ENCODE results near the gene CRB2.

The CRB2 gene

DNA sequence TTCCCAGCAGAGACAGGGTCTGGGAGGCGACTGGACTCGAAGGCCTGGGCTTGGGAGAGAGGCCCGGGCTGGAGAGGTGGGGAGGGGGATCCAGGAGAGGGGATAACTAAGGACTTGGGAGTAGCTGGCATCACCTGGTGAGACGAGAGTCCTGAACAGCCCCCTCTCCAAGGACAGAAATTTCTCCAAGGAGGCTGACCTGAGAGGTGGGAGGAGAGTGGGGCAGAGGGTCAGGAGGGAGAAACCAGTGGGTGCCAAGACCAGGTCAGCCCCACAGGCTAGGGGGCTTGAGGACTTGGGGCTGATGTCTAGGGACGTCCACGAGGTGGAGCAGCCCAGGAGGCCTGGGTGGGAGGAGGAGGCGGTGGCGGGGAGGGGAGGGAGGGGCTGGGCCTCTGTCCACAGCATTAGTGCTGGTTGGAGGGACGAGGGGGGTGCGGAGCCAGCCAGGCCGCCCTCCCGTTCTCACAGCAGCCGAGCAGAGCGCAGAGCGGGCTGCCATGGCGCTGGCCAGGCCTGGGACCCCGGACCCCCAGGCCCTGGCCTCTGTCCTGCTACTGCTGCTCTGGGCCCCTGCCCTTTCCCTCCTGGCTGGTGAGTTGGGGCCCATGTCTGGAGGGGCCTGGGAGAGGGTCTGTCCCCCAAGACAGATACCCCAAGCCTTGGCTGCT, at the start of gene CRB2:
TSS of gene CRB2 (plus strand) at position 437 of the 671 bp plus-strand sequence. CDS start at position 501, 64 bp downstream.
- TF ChIP-seq, protein P1, sequence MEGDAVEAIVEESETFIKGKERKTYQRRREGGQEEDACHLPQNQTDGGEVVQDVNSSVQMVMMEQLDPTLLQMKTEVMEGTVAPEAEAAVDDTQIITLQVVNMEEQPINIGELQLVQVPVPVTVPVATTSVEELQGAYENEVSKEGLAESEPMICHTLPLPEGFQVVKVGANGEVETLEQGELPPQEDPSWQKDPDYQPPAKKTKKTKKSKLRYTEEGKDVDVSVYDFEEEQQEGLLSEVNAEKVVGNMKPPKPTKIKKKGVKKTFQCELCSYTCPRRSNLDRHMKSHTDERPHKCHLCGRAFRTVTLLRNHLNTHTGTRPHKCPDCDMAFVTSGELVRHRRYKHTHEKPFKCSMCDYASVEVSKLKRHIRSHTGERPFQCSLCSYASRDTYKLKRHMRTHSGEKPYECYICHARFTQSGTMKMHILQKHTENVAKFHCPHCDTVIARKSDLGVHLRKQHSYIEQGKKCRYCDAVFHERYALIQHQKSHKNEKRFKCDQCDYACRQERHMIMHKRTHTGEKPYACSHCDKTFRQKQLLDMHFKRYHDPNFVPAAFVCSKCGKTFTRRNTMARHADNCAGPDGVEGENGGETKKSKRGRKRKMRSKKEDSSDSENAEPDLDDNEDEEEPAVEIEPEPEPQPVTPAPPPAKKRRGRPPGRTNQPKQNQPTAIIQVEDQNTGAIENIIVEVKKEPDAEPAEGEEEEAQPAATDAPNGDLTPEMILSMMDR (IDR thresholded peaks at IDR 0.05; ENCODE audit: insufficient read depth, low read depth, low read length, missing control alignments), result no peak
- no peak for DNase-seq (ENCODE audit: low read depth)
- H3K4me3 ChIP-seq (ENCODE audit: low read length), result no peak within 1 kb of the TSS

DNA sequence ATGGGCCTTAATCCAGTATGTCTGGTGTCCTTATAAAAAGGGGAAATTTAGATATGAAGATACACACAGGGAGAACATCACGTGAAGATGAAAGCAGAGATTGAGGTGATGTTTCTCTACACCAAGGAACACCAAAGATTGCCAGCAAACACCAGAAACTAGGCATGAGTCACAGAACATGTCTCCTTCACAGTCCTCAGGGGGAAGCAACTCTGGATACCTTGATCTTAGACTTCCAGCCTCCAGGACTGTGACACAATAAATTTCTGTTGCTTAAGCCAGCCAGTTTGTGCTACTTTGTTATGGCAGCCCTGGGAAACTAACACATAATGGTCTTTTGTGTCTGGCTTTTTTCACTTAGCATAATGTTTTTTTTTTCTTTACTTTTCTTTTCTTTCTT, 46.4 kb upstream of the CRB2 start:
- peak; percentile 36 for DNase-seq (ENCODE audit: low read depth)
- H3K4me3 ChIP-seq (ENCODE audit: low read length), result no peak overlapping the region
- TF ChIP-seq, protein P1 (IDR thresholded peaks at IDR 0.05; ENCODE audit: insufficient read depth, low read depth, low read length, missing control alignments), result no peak

DNA sequence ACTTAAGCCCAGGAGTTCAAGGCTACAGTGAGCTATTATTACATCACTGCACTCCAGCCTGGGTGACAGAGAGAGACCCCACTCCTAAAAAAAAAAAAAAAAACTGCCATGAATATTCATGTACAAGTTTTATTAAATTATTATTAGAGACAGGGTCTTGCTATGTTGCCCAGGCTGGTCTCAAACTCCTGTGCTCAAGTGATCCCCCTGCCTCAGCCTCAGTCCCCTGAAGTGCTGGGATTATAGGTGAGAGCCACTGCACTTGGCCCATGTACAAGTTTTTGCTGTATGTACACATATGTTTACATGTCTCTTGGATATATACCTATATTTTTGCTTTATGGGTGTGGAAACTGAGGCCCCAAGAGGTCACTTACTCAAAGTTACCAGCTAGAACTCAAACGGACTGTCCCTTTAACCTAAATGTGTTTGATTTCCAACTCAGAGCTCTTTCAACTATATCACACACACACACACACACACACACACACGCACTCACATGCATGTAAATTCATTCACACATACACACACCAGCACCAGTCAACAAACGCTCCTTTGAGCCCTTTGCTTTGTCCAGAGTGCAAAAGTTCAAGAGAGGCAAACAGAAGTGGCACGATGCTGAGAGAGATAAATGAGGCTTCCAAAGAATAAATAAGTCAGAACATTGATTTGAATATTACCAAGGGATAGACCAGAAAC, 45.3 kb upstream of the CRB2 start:
- no peak overlapping the region for H3K4me3 ChIP-seq (ENCODE audit: low read length)
- TF ChIP-seq, protein P1 (IDR thresholded peaks at IDR 0.05; ENCODE audit: insufficient read depth, low read depth, low read length, missing control alignments), result no peak
- no peak for DNase-seq (ENCODE audit: low read depth)

DNA sequence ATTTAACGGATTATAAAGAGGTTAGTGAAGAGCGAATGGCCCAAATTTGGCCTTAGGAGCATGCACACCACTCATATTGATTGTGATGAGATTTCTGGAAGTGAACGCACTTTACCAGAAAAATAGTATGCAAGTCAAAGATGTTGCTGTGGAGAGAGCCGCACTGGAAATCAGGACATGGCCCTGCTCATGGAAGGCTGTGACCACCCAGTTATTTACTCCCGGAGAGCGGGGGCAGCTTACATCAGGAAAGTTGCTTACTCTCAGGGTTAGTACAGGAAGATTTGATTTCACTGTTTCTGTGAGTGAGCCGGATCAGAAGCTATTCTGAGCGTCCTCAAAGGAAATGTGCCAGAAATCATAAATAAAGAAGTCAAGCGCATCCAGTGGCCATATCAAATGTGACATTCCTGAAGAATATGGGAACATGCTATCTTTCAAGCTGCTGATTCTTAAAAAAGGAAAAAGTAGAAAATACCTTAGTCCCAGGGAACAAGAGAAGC, 44.7 kb upstream of the CRB2 start:
- no peak overlapping the region for H3K4me3 ChIP-seq (ENCODE audit: low read length)
- no peak for DNase-seq (ENCODE audit: low read depth)
- TF ChIP-seq, protein P1 (IDR thresholded peaks at IDR 0.05; ENCODE audit: insufficient read depth, low read depth, low read length, missing control alignments), result no peak

DNA sequence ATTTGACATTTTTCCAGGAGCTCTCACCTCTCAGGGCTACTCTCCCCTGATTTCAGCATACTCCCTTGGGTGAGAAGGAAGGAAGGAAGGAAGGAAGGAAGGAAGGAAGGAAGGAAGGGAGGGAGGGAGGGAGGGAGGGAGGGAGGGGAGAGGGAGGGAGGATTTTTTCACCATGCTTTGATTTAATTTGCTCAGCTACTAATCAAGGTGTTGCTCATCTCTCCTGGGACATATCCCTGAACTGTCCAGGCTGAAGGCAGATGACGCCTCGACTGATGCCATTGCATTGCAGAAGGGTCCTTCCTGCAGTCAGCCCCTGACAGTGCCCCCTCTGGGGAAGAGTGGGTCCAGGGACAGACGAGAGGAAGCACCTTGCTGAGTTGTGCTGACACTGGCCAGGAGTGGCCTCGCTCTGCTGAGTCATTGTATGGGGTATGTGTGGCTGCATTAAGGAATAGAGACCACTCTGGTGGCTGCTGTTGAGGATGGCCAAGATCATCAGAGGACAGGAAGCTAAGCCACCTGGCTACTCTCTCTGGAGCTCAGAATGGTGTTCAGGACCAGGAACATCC, 43.6 kb upstream of the CRB2 start:
- DNase-seq (ENCODE audit: low read depth), result no peak
- no peak overlapping the region for H3K4me3 ChIP-seq (ENCODE audit: low read length)
- TF ChIP-seq, protein P1 (IDR thresholded peaks at IDR 0.05; ENCODE audit: insufficient read depth, low read depth, low read length, missing control alignments), result no peak

DNA sequence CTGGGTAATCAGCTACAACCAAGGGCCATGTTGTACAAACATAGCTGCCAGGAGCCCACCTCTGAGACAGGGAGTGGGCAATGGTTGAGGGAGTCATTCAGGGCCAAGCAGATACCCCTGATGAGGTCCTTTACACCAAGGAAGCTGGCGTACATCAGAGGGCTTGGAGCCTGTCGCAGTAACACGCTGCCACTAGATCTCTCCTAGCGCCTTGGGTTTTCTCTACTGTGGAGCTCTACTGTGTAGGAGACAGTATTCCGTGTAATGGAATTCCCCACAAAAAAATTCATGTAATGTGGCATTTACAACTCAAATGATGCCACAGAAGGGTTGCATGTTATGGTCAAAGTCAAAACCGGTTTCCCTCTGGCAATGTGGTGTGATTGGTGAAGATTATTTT, 41.4 kb upstream of the CRB2 start:
- DNase-seq (ENCODE audit: low read depth), result no peak
- TF ChIP-seq, protein P1 (IDR thresholded peaks at IDR 0.05; ENCODE audit: insufficient read depth, low read depth, low read length, missing control alignments), result no peak
- no peak overlapping the region for H3K4me3 ChIP-seq (ENCODE audit: low read length)
